Breast epithelium (tissue), 3 donors: ENCODE data around the gene ECD.

Source experiments
- POLR2A ChIP-seq: fragments of 450-650 bp; IDR thresholded peaks from one replicate; pipeline ENCODE4 v1.6.1; 2016; ENCODE audit warnings: antibody characterized with exemption, mild to moderate bottlenecking, moderate library complexity
- POLR2AphosphoS5 ChIP-seq, 3 donors: sonication (generic); formaldehyde crosslinking; IDR thresholded peaks; one replicate each; pipeline ENCODE4 v1.6.1; 2017; ENCODE audit warnings: antibody characterized with exemption in 3 of 3
- TF ChIP-seq, protein P1 (sequence below), 3 donors: fragments of 450-650 bp; IDR thresholded peaks; one replicate each; pipeline ENCODE4 v1.5.1; 2016 to 2017; ENCODE audit warnings: antibody characterized with exemption in 3 of 3, mild to moderate bottlenecking in 3 of 3, moderate library complexity in 3 of 3

DNA sequence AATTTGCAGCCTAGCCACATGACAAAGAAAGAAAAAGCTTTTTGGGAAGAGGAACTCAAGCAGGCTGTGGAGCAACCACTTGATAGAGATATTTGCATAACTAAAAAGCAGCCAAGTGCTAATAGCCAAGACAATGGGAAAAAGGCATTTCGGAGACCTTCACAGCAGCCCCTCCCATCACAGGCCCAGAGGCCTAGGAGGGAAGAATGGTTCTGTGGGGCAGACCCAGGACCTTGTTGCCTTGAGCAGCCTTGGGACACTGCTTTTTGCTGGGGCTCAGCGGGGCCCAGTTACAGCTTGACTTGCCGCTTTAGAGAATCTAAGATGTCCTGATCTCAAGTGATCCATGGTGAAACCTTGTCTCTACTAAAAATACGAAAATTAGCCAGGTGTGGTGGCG is 38.6 kb upstream of the ECD start:
- TF ChIP-seq POLR2A (no peak), POLR2AphosphoS5 (IDR thresholded peaks at IDR 0.05) (no peak)
- TF ChIP-seq, protein P1, sequence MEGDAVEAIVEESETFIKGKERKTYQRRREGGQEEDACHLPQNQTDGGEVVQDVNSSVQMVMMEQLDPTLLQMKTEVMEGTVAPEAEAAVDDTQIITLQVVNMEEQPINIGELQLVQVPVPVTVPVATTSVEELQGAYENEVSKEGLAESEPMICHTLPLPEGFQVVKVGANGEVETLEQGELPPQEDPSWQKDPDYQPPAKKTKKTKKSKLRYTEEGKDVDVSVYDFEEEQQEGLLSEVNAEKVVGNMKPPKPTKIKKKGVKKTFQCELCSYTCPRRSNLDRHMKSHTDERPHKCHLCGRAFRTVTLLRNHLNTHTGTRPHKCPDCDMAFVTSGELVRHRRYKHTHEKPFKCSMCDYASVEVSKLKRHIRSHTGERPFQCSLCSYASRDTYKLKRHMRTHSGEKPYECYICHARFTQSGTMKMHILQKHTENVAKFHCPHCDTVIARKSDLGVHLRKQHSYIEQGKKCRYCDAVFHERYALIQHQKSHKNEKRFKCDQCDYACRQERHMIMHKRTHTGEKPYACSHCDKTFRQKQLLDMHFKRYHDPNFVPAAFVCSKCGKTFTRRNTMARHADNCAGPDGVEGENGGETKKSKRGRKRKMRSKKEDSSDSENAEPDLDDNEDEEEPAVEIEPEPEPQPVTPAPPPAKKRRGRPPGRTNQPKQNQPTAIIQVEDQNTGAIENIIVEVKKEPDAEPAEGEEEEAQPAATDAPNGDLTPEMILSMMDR (IDR thresholded peaks at IDR 0.05) = no peak
